OCI-LY3 (cell line): Measurements from ENCODE around the gene PWP1.

ENCODE experiments used
- H2AFZ ChIP-seq: fragments of 200-600, 300-600 bp; shearing (Covaris generic); 2 replicates; pipeline ENCODE4 v1.6.0; 2014; ENCODE audit warnings: antibody characterized with exemption, low read depth, low read length
- H3K27ac ChIP-seq: fragments of 200-600, 300-600 bp; sonication (generic); 2 replicates; pipeline ENCODE4 v1.5.1; 2014; ENCODE audit warnings: mild to moderate bottlenecking, low read length, moderate library complexity, mixed read lengths
- H3K27me3 ChIP-seq: fragments of 200-600, 300-600 bp; sonication (generic); 2 replicates; pipeline ENCODE4 v1.6.1; 2014; ENCODE audit warnings: low read depth, low read length, mixed read lengths
- H3K36me3 ChIP-seq: fragments of 200-600, 300-600 bp; sonication (generic); replicated peaks from 2 replicates; pipeline ENCODE3; 2014; ENCODE audit warnings: low read depth, low read length, mixed read lengths
- H3K4me1 ChIP-seq: fragments of 300-600, 200-600 bp; sonication (generic); 2 replicates; pipeline ENCODE4 v1.6.1; 2014; ENCODE audit warnings: low read length, mixed read lengths
- H3K4me2 ChIP-seq: fragments of 200-600, 300-600 bp; sonication (generic); 2 replicates; pipeline ENCODE4 v1.6.1; 2014; ENCODE audit warnings: low read length, mixed read lengths
- H3K4me3 ChIP-seq: fragments of 300-600, 200-600 bp; sonication (generic); 2 replicates; pipeline ENCODE4 v1.5.1; 2014; ENCODE audit warnings: antibody characterized with exemption, mild to moderate bottlenecking, low read length, moderate library complexity
- H3K79me2 ChIP-seq: fragments of 300-600, 200-600 bp; shearing (Covaris generic); 2 replicates; pipeline ENCODE4 v1.6.1; 2014; ENCODE audit warnings: mild to moderate bottlenecking, low read length, mixed read lengths
- H3K9ac ChIP-seq: fragments of 300-600, 200-600 bp; shearing (Covaris generic); 2 replicates; pipeline ENCODE4 v1.6.0; 2014; ENCODE audit warnings: mild to moderate bottlenecking, low read length, moderate library complexity
- H3K9me3 ChIP-seq: fragments of 200-600, 300-600 bp; shearing (Covaris generic); 2 replicates; pipeline ENCODE4 v1.6.1; 2014; ENCODE audit warnings: low read length, mixed read lengths; ENCODE audit not compliant: insufficient read depth
- H4K20me1 ChIP-seq: fragments of 200-600, 300-600 bp; sonication (generic); 2 replicates; pipeline ENCODE4 v1.6.1; 2016; ENCODE audit warnings: low read length, mixed read lengths; ENCODE audit not compliant: insufficient read depth
- CTCF ChIP-seq: fragments of 200-600, 300-600 bp; sonication (generic); IDR thresholded peaks from 2 replicates; pipeline ENCODE4 v1.5.1; 2014; ENCODE audit warnings: antibody characterized with exemption, low read length, low read depth
- EZH2phosphoT487 ChIP-seq: fragments of 200-600 bp; shearing (Covaris generic); IDR thresholded peaks from 2 replicates; pipeline ENCODE4 v1.6.1; 2018; ENCODE audit warnings: antibody characterized with exemption, mixed run types, low read depth

Gene PWP1

GRCh38 chr12:107653519-107653918 is 32.1 kb upstream of the PWP1 start:
- Histone ChIP-seq H3K27ac (no peak overlapping the region), H3K9ac (no peak overlapping the region), H3K36me3 (no peaks in the 10 kb centered on the region), H3K27me3 (peaks cover 10% of the 10 kb centered on the region), H3K79me2 (no peaks in the 10 kb centered on the region), H2AFZ (no peak overlapping the region), H4K20me1 (no peaks in the 10 kb centered on the region), H3K4me3 (no peak overlapping the region), H3K4me1 (no peaks in the 10 kb centered on the region), H3K9me3 (no peaks in the 10 kb centered on the region), H3K4me2 (no peak overlapping the region)
- TF ChIP-seq CTCF (no peak), EZH2phosphoT487 (no peak)

GRCh38 chr12:107654873-107655272 is 30.7 kb upstream of the PWP1 start:
- peaks cover 9% of the 10 kb centered on the region for H3K27me3 ChIP-seq
- no peak for TF ChIP-seq EZH2phosphoT487
- TF ChIP-seq CTCF = no peak
- no peak overlapping the region for H3K27ac ChIP-seq
- no peaks in the 10 kb centered on the region for H3K79me2 ChIP-seq
- no peak overlapping the region for H2AFZ ChIP-seq
- no peak overlapping the region for H3K4me2 ChIP-seq
- no peak overlapping the region for H3K4me3 ChIP-seq
- no peaks in the 10 kb centered on the region for H3K4me1 ChIP-seq
- no peaks in the 10 kb centered on the region for H4K20me1 ChIP-seq
- no peaks in the 10 kb centered on the region for H3K9me3 ChIP-seq
- no peak overlapping the region for H3K9ac ChIP-seq
- no peaks in the 10 kb centered on the region for H3K36me3 ChIP-seq

GRCh38 chr12:107655281-107656065 is 30.1 kb upstream of the PWP1 start:
- Histone ChIP-seq H3K4me2 (no peak overlapping the region), H3K36me3 (no peaks in the 10 kb centered on the region), H3K9me3 (no peaks in the 10 kb centered on the region), H3K9ac (no peak overlapping the region), H3K79me2 (no peaks in the 10 kb centered on the region), H4K20me1 (no peaks in the 10 kb centered on the region), H3K4me3 (no peak overlapping the region), H3K4me1 (no peaks in the 10 kb centered on the region), H2AFZ (no peak overlapping the region), H3K27me3 (peaks cover 4% of the 10 kb centered on the region), H3K27ac (no peak overlapping the region)
- no peak for TF ChIP-seq EZH2phosphoT487
- TF ChIP-seq CTCF = no peak

GRCh38 chr12:107656302-107656701 is 29.3 kb upstream of the PWP1 start:
- Histone ChIP-seq H3K27ac (no peak overlapping the region), H4K20me1 (no peaks in the 10 kb centered on the region), H3K4me2 (no peak overlapping the region), H3K9me3 (no peaks in the 10 kb centered on the region), H3K4me3 (no peak overlapping the region), H3K79me2 (no peaks in the 10 kb centered on the region), H3K27me3 (peaks cover 4% of the 10 kb centered on the region; the same call in 1 of the 2 replicates), H2AFZ (no peak overlapping the region), H3K36me3 (no peaks in the 10 kb centered on the region), H3K9ac (no peak overlapping the region), H3K4me1 (peaks cover 5% of the 10 kb centered on the region)
- TF ChIP-seq EZH2phosphoT487 = no peak
- no peak for TF ChIP-seq CTCF
